Measurements from ENCODE around the gene EDEM1.

The EDEM1 gene

DNA sequence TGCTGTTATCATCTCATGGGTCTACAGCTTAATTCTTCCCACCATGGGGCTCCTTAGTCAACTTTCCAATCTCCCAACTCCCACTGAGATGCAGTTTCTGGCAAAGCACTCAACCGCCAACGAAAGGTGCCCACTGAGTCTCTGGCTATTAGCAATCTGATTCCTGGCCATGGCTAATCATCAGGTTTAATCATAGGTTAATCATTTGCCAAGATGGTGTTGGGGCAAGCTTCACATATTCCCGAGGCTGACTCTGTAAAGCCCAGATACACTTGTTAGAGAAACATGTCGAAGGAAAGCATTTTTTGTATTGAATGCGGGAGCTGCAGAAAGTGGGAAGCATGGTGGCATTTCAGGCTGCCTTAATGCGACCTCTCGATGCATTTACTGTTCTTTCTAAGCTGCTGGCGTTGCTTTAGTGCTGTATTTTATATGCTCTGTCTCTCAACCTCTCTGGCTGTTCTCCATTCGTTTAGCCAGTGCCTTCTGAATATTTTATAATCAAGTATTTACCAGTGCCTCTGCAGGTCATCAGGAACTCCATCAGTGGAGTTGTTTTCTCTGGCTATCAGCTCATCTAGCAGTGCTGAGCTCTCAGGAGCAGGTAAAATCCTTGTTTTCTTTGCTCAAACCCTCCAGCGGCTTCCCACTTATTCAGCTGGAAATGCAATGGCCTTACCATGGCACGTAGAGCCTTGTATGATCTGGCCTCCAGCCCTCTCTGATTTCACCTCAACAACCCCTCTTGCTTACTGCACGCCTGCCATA lies 67.0 kb downstream of the EDEM1 start:
- H4K91ac ChIP-seq (ENCODE audit: low read depth, low read length): no peak overlapping the region
- no peak overlapping the region for H3K27ac ChIP-seq (ENCODE audit: low read depth, low read length)
- no CpG with 5 or more reads among the region's 12 CpGs for WGBS (ENCODE audit: extremely low coverage, insufficient coverage, insufficient read length)
- no peak overlapping the region for H3K14ac ChIP-seq (ENCODE audit: low read length)
- H3K79me1 ChIP-seq (ENCODE audit: low read length): no peaks in the 10 kb centered on the region
- no peak overlapping the region for H2AK5ac ChIP-seq (ENCODE audit: low read length)
- no peak overlapping the region for H4K8ac ChIP-seq (ENCODE audit: low read depth, low read length)
- no peak overlapping the region for H3K4me3 ChIP-seq (ENCODE audit: low read depth, low read length)
- no peak overlapping the region for H3K4me2 ChIP-seq (ENCODE audit: low read length)
- no peak overlapping the region for H3K9ac ChIP-seq (ENCODE audit: low read length)
- H2BK5ac ChIP-seq (ENCODE audit: low read depth, low read length, poor library complexity): no peak overlapping the region
- H4K12ac ChIP-seq (ENCODE audit: low read depth, low read length): no peak overlapping the region
- H3K23ac ChIP-seq (ENCODE audit: low read length): no peak overlapping the region
- no peaks in the 10 kb centered on the region for H3K79me2 ChIP-seq (ENCODE audit: control insufficient read depth, insufficient read depth, low read length, poor library complexity)
- no peak overlapping the region for H2BK12ac ChIP-seq (ENCODE audit: low read length)
- no peak for DNase-seq
- H3K9me3 ChIP-seq (ENCODE audit: insufficient read depth, low read depth, low read length): no peaks in the 10 kb centered on the region
- H2AFZ ChIP-seq (ENCODE audit: insufficient read depth, low read length, poor library complexity): no peak overlapping the region
- no peak overlapping the region for H3K18ac ChIP-seq (ENCODE audit: low read length)
- no peaks in the 10 kb centered on the region for H3K27me3 ChIP-seq (ENCODE audit: insufficient read depth, low read length)
- H3K4me1 ChIP-seq (ENCODE audit: control insufficient read depth in 1 of 2, insufficient read depth in 2 of 2, low read length in 2 of 2): no peaks in the 10 kb centered on the region
- no peaks in the 10 kb centered on the region for H3K36me3 ChIP-seq (ENCODE audit: control insufficient read depth in 1 of 2, insufficient read depth in 2 of 2, low read length in 2 of 2)
- H2BK120ac ChIP-seq (ENCODE audit: insufficient read depth, low read length, poor library complexity): no peak overlapping the region
- no peak overlapping the region for H3K4ac ChIP-seq (ENCODE audit: low read depth, low read length)

GRCh38 chr3:5255404-5256344 lies 68.2 kb downstream of the EDEM1 start:
- peak in 1 of 2 donors; percentile 23 for DNase-seq
- H3K79me2 ChIP-seq (ENCODE audit: control insufficient read depth, insufficient read depth, low read length, poor library complexity): no peaks in the 10 kb centered on the region
- H3K18ac ChIP-seq (ENCODE audit: low read length): no peak overlapping the region
- no peak overlapping the region for H2BK5ac ChIP-seq (ENCODE audit: low read depth, low read length, poor library complexity)
- H3K36me3 ChIP-seq (ENCODE audit: control insufficient read depth in 1 of 2, insufficient read depth in 2 of 2, low read length in 2 of 2): no peaks in the 10 kb centered on the region
- no peaks in the 10 kb centered on the region for H3K27me3 ChIP-seq (ENCODE audit: insufficient read depth, low read length)
- no peak overlapping the region for H2AK5ac ChIP-seq (ENCODE audit: low read length)
- no peak overlapping the region for H2AFZ ChIP-seq (ENCODE audit: insufficient read depth, low read length, poor library complexity)
- H2BK12ac ChIP-seq (ENCODE audit: low read length): no peak overlapping the region
- no peaks in the 10 kb centered on the region for H3K79me1 ChIP-seq (ENCODE audit: low read length)
- no peak overlapping the region for H3K4me3 ChIP-seq (ENCODE audit: low read depth, low read length)
- no peak overlapping the region for H4K12ac ChIP-seq (ENCODE audit: low read depth, low read length)
- H3K23ac ChIP-seq (ENCODE audit: low read length): no peak overlapping the region
- no peak overlapping the region for H4K91ac ChIP-seq (ENCODE audit: low read depth, low read length)
- no peak overlapping the region for H2BK120ac ChIP-seq (ENCODE audit: insufficient read depth, low read length, poor library complexity)
- H3K27ac ChIP-seq (ENCODE audit: low read depth, low read length): no peak overlapping the region
- H3K14ac ChIP-seq (ENCODE audit: low read length): no peak overlapping the region
- H3K9me3 ChIP-seq (ENCODE audit: insufficient read depth, low read depth, low read length): no peaks in the 10 kb centered on the region
- H3K4me2 ChIP-seq (ENCODE audit: low read length): no peak overlapping the region
- H4K8ac ChIP-seq (ENCODE audit: low read depth, low read length): no peak overlapping the region
- H3K4me1 ChIP-seq (ENCODE audit: control insufficient read depth in 1 of 2, insufficient read depth in 2 of 2, low read length in 2 of 2): no peaks in the 10 kb centered on the region
- no peak overlapping the region for H3K4ac ChIP-seq (ENCODE audit: low read depth, low read length)
- WGBS (ENCODE audit: extremely low coverage, insufficient coverage, insufficient read length): no CpG with 5 or more reads among the region's 4 CpGs
- H3K9ac ChIP-seq (ENCODE audit: low read length): no peak overlapping the region

DNA sequence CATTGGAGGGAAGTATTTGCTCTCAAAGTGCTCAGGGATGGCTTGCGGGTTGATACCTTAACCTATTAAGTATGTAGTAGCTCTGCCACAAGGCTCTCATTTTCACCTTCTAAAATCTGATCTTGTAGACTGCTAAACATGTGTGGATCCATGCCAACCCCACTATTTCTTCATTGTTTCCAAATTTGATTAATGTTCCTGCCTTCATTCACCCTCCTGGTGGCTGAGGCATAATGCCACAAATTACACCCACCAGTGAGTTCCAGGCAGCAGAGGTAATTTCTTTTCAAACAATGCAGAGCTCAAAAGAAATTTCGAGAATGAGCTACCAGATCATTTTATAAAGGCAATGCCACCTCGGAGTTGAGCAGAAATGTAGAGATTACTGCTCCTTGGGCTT lies 71.0 kb downstream of the EDEM1 start:
- DNase-seq: no peak
- no peak overlapping the region for H4K8ac ChIP-seq (ENCODE audit: low read depth, low read length)
- H3K4me1 ChIP-seq (ENCODE audit: control insufficient read depth in 1 of 2, insufficient read depth in 2 of 2, low read length in 2 of 2): no peaks in the 10 kb centered on the region
- no peak overlapping the region for H3K14ac ChIP-seq (ENCODE audit: low read length)
- no peak overlapping the region for H2AK5ac ChIP-seq (ENCODE audit: low read length)
- no peak overlapping the region for H3K4me2 ChIP-seq (ENCODE audit: low read length)
- H3K9me3 ChIP-seq (ENCODE audit: insufficient read depth, low read depth, low read length): no peaks in the 10 kb centered on the region
- H2BK5ac ChIP-seq (ENCODE audit: low read depth, low read length, poor library complexity): no peak overlapping the region
- no peak overlapping the region for H3K4me3 ChIP-seq (ENCODE audit: low read depth, low read length)
- H2AFZ ChIP-seq (ENCODE audit: insufficient read depth, low read length, poor library complexity): no peak overlapping the region
- H3K9ac ChIP-seq (ENCODE audit: low read length): no peak overlapping the region
- H3K79me1 ChIP-seq (ENCODE audit: low read length): no peaks in the 10 kb centered on the region
- no peaks in the 10 kb centered on the region for H3K79me2 ChIP-seq (ENCODE audit: control insufficient read depth, insufficient read depth, low read length, poor library complexity)
- no peak overlapping the region for H2BK120ac ChIP-seq (ENCODE audit: insufficient read depth, low read length, poor library complexity)
- H3K27ac ChIP-seq (ENCODE audit: low read depth, low read length): no peak overlapping the region
- no peaks in the 10 kb centered on the region for H3K27me3 ChIP-seq (ENCODE audit: insufficient read depth, low read length)
- H3K4ac ChIP-seq (ENCODE audit: low read depth, low read length): no peak overlapping the region
- no peak overlapping the region for H4K91ac ChIP-seq (ENCODE audit: low read depth, low read length)
- H4K12ac ChIP-seq (ENCODE audit: low read depth, low read length): no peak overlapping the region
- H3K23ac ChIP-seq (ENCODE audit: low read length): no peak overlapping the region
- H3K18ac ChIP-seq (ENCODE audit: low read length): no peak overlapping the region
- H3K36me3 ChIP-seq (ENCODE audit: control insufficient read depth in 1 of 2, insufficient read depth in 2 of 2, low read length in 2 of 2): no peaks in the 10 kb centered on the region
- H2BK12ac ChIP-seq (ENCODE audit: low read length): no peak overlapping the region
- no CpG with 5 or more reads among the region's 3 CpGs for WGBS (ENCODE audit: extremely low coverage, insufficient coverage, insufficient read length)

DNA sequence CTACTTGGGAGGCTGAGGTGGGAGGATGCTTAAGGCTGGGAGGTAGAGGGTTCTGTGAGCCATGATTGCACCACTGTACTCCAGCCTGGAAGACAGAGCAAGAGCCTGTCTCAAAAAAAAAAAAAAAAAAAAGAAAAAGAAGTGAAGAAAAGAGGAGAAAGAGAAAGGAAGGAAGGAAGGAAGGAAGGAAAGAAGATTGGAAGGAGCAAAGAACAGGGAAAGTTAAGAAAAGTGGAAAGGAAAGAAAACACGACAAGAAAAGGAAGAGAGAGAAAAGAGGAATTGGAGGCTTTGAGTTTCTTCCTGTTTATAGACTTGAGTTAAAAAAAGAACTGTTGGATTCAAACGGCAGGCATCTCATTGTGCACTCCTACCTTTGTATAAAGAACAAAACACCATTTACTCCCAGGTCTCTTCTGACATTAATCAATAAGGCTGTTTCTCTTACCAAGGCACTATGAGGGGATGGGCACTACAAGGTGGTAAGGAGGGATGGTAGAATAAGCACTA lies 73.5 kb downstream of the EDEM1 start:
- Histone ChIP-seq H3K4me2 (ENCODE audit: low read length) (no peak overlapping the region), H2BK12ac (ENCODE audit: low read length) (no peak overlapping the region), H3K4ac (ENCODE audit: low read depth, low read length) (no peak overlapping the region), H2BK5ac (ENCODE audit: low read depth, low read length, poor library complexity) (no peak overlapping the region), H4K8ac (ENCODE audit: low read depth, low read length) (no peak overlapping the region), H3K9ac (ENCODE audit: low read length) (no peak overlapping the region), H3K27me3 (ENCODE audit: insufficient read depth, low read length) (no peaks in the 10 kb centered on the region), H3K79me1 (ENCODE audit: low read length) (no peaks in the 10 kb centered on the region), H3K23ac (ENCODE audit: low read length) (no peak overlapping the region), H2AFZ (ENCODE audit: insufficient read depth, low read length, poor library complexity) (no peak overlapping the region), H3K4me1 (ENCODE audit: control insufficient read depth in 1 of 2, insufficient read depth in 2 of 2, low read length in 2 of 2) (no peaks in the 10 kb centered on the region), H2AK5ac (ENCODE audit: low read length) (no peak overlapping the region), H3K36me3 (ENCODE audit: control insufficient read depth in 1 of 2, insufficient read depth in 2 of 2, low read length in 2 of 2) (no peaks in the 10 kb centered on the region), H3K14ac (ENCODE audit: low read length) (no peak overlapping the region), H4K12ac (ENCODE audit: low read depth, low read length) (no peak overlapping the region), H3K9me3 (ENCODE audit: insufficient read depth, low read depth, low read length) (no peaks in the 10 kb centered on the region), H2BK120ac (ENCODE audit: insufficient read depth, low read length, poor library complexity) (no peak overlapping the region), H3K4me3 (ENCODE audit: low read depth, low read length) (no peak overlapping the region), H3K79me2 (ENCODE audit: control insufficient read depth, insufficient read depth, low read length, poor library complexity) (no peaks in the 10 kb centered on the region), H3K18ac (ENCODE audit: low read length) (no peak overlapping the region), H4K91ac (ENCODE audit: low read depth, low read length) (no peak overlapping the region), H3K27ac (ENCODE audit: low read depth, low read length) (no peak overlapping the region)
- DNase-seq: no peak
- WGBS (ENCODE audit: extremely low coverage, insufficient coverage, insufficient read length): no CpG with 5 or more reads among the region's 2 CpGs

Measured in trophoblast cell (in vitro differentiated cells and primary cell).